SK-N-SH (cell line): ENCODE data around the gene ESCO1. TPM values are rescaled to one million over a fixed set of nuclear protein-coding genes. Genes with fewer than 3 reads are reported as not detected.

Experiments used
- CTCF ChIA-PET: fragments of 300-600, 350-600 bp; formaldehyde crosslinking; extraction: SDS; loops from one replicate; lab custom pipeline; 2021; lab: Yijun Ruan, JAX
- POLR2A ChIA-PET: fragments of 350-600 bp; sonication (Branson Sonifier 250); formaldehyde crosslinking; extraction: SDS; loops from one replicate; lab custom pipeline; 2020; ENCODE audit warnings: antibody characterized with exemption, inconsistent platforms; lab: Yijun Ruan, JAX
- DNase-seq: peaks from one replicate; pipeline ENCODE4 v3.0.0; 2012
- H2AFZ ChIP-seq: fragments of 200-600 bp; sonication (generic); 2 replicates; pipeline ENCODE4 v1.8.1; 2016; ENCODE audit warnings: antibody characterized with exemption, mild to moderate bottlenecking, low read depth
- H3F3A ChIP-seq: fragments of 200-600 bp; sonication (generic); replicated peaks from 2 replicates; pipeline ENCODE3; 2016; ENCODE audit warnings: antibody characterized with exemption, mild to moderate bottlenecking; ENCODE audit not compliant: insufficient read depth
- H3K27ac ChIP-seq, 2 experiments: fragments of 200-500 bp in 1 of 2; fragments of 200-600 bp in 1 of 2; sonication (Bioruptor generic) in 1 of 2; sonication (generic), shearing (Covaris generic) in 1 of 2; 2 replicates each; pipeline versions ENCODE4 v1.5.1 to v1.6.1; 2014 to 2016; ENCODE audit warnings: low read depth in 2 of 2, inconsistent platforms in 1 of 2, low read length in 1 of 2, mild to moderate bottlenecking in 1 of 2, mixed read lengths in 1 of 2
- H3K27me3 ChIP-seq: fragments of 200-600 bp; sonication (generic), shearing (Covaris generic); 2 replicates; pipeline ENCODE4 v1.6.1; 2016; ENCODE audit warnings: mixed run types; ENCODE audit not compliant: insufficient read depth
- H3K36me3 ChIP-seq, 2 experiments: fragments of 200-500 bp in 1 of 2; fragments of 200-600 bp in 1 of 2; sonication (Bioruptor generic) in 1 of 2; sonication (generic) in 1 of 2; replicated peaks in 1 of 2; 2 replicates each; pipeline versions ENCODE3 to v1.5.1; 2014 to 2016; ENCODE audit warnings: low read length in 1 of 2, mild to moderate bottlenecking in 1 of 2; ENCODE audit not compliant: insufficient read depth in 2 of 2, control insufficient read depth in 1 of 2
- H3K4me1 ChIP-seq, 2 experiments: fragments of 200-500 bp in 1 of 2; fragments of 200-600 bp in 1 of 2; sonication (Bioruptor generic) in 1 of 2; sonication (generic), shearing (Covaris generic) in 1 of 2; 2 replicates each; pipeline versions ENCODE4 v1.5.1 to v1.6.1; 2014 to 2016; ENCODE audit warnings: low read depth in 1 of 2, low read length in 1 of 2, mixed run types in 1 of 2; ENCODE audit not compliant: insufficient read depth in 2 of 2, control insufficient read depth in 1 of 2
- H3K4me2 ChIP-seq: fragments of 200-600 bp; sonication (generic), shearing (Covaris generic); 2 replicates; pipeline ENCODE4 v1.6.1; 2017; ENCODE audit warnings: mixed run types
- H3K4me3 ChIP-seq, 2 experiments: fragments of 200-500 bp in 1 of 2; fragments of 200-600 bp in 1 of 2; sonication (Bioruptor generic) in 1 of 2; sonication (generic), shearing (Covaris generic) in 1 of 2; 2 replicates each; pipeline versions ENCODE4 v1.5.1 to v1.8.1; 2014 to 2016; ENCODE audit warnings: low read depth in 2 of 2, inconsistent platforms in 1 of 2, low read length in 1 of 2, mild to moderate bottlenecking in 1 of 2, mixed read lengths in 1 of 2, moderate library complexity in 1 of 2
- H3K79me2 ChIP-seq: fragments of 200-600 bp; sonication (generic); 2 replicates; pipeline ENCODE4 v1.8.1; 2017; ENCODE audit warnings: mild to moderate bottlenecking; ENCODE audit not compliant: insufficient read depth
- H3K9ac ChIP-seq: fragments of 200-600 bp; sonication (generic); 2 replicates; pipeline ENCODE4 v1.6.1; 2017; ENCODE audit warnings: mixed run types
- H3K9me2 ChIP-seq: fragments of 200-600 bp; sonication (generic); 2 replicates; pipeline ENCODE4 v1.6.1; 2017; ENCODE audit warnings: mixed run types
- H3K9me3 ChIP-seq: fragments of 200-600 bp; sonication (generic); 2 replicates; pipeline ENCODE4 v1.6.1; 2017; ENCODE audit warnings: mixed run types, mild to moderate bottlenecking, moderate library complexity
- H4K20me1 ChIP-seq: fragments of 200-600 bp; sonication (generic); 2 replicates; pipeline ENCODE4 v1.6.1; 2017; ENCODE audit warnings: mild to moderate bottlenecking, mixed run types; ENCODE audit not compliant: insufficient read depth
- CTCF ChIP-seq: fragments of 200-600 bp; sonication (generic); IDR thresholded peaks from 2 replicates; pipeline ENCODE4 v1.6.1; 2017; ENCODE audit warnings: antibody characterized with exemption, mild to moderate bottlenecking, moderate library complexity
- FOSL2 ChIP-seq: IDR thresholded peaks from 2 replicates; pipeline ENCODE4 v1.4.0; 2012; ENCODE audit warnings: low read depth, mild to moderate bottlenecking, moderate library complexity, borderline replicate concordance
- FOXM1 ChIP-seq: IDR thresholded peaks from 2 replicates; pipeline ENCODE4 v1.4.0; 2012; ENCODE audit warnings: low read depth, mild to moderate bottlenecking
- IRF3 ChIP-seq: fragments of 150-350 bp; IDR thresholded peaks from 2 replicates; pipeline ENCODE4 v1.6.1; 2016; ENCODE audit warnings: mild to moderate bottlenecking, low read depth, low read length
- JUND ChIP-seq: IDR thresholded peaks from 2 replicates; pipeline ENCODE4 v1.4.0; 2012
- NFIC ChIP-seq: IDR thresholded peaks from 2 replicates; pipeline ENCODE4 v1.4.0; 2012; ENCODE audit warnings: borderline replicate concordance
- RAD21 ChIP-seq: IDR thresholded peaks from 2 replicates; pipeline ENCODE4 v1.6.1; 2012; ENCODE audit warnings: mild to moderate bottlenecking, low read length
- USF1 ChIP-seq: IDR thresholded peaks from 2 replicates; pipeline ENCODE4 v1.4.0; 2012; ENCODE audit warnings: low read depth, borderline replicate concordance
- ZBTB33 ChIP-seq: IDR thresholded peaks from 2 replicates; pipeline ENCODE4 v1.4.0; 2012; ENCODE audit warnings: low read depth, borderline replicate concordance
- WGBS: methylation state at CpG from one replicate; pipeline ENCODE4 v1.1.6; 2017; ENCODE audit warnings: low lambda C conversion rate; 5-methylcytosine and 5-hydroxymethylcytosine counted together
- polyA plus RNA-seq, 3 experiments: library from polyadenylated mRNA; depleted of rRNA; stranded (reverse); fragments of >200 nt; gene quantifications; 2 replicates each; pipeline ENCODE4 v1.2.3, GENCODE V29; 2012
- TF ChIP-seq, protein P1 (sequence below): IDR thresholded peaks from 2 replicates; pipeline ENCODE4 v1.6.1; 2012; ENCODE audit warnings: mild to moderate bottlenecking, low read depth, low read length, moderate library complexity

The ESCO1 gene
- polyA plus RNA-seq, 1 of the 3 experiments (the other 2 are of a cell fraction), result 2.2 TPM

- H3K4me2 ChIP-seq, result no peak overlapping the region
- no peak overlapping the region for H3K9ac ChIP-seq
- H3K36me3 ChIP-seq, result no peaks in the 10 kb centered on the region
- no peaks in the 10 kb centered on the region for H3K9me3 ChIP-seq
- no peaks in the 10 kb centered on the region for H3K79me2 ChIP-seq
- 62% methylated on average over 7 of the region's 7 CpGs for WGBS
- H3K4me3 ChIP-seq, result no peak overlapping the region
- H3K27ac ChIP-seq, result no peak overlapping the region
- H3K4me1 ChIP-seq, result peaks cover 2 to 9% of the 10 kb centered on the region in 2 experiments; a peak in 2 of 4 replicates
- no peaks in the 10 kb centered on the region for H3K27me3 ChIP-seq
- CTCF ChIA-PET, result interaction anchor here (1.2 kb wide), 1 partner anchor 116 kb away, joined by 4 read pairs; the partner anchor contains the start of gene ESCO1
- POLR2A ChIA-PET, result no interaction called here
- H3K9me2 ChIP-seq, result no peaks in the 10 kb centered on the region
- TF ChIP-seq NFIC (no peak), FOXM1 (no peak), RAD21 (no peak), USF1 (no peak)
- DNase-seq, result no peak
- peak overlapping the region; percentile 27; the same call in 1 of the 2 replicates for H2AFZ ChIP-seq
- no peaks in the 10 kb centered on the region for H3F3A ChIP-seq
- H4K20me1 ChIP-seq, result no peaks in the 10 kb centered on the region
Measured at GRCh38 chr18:21484851-21485636, 115.5 kb downstream of the ESCO1 start.

DNA sequence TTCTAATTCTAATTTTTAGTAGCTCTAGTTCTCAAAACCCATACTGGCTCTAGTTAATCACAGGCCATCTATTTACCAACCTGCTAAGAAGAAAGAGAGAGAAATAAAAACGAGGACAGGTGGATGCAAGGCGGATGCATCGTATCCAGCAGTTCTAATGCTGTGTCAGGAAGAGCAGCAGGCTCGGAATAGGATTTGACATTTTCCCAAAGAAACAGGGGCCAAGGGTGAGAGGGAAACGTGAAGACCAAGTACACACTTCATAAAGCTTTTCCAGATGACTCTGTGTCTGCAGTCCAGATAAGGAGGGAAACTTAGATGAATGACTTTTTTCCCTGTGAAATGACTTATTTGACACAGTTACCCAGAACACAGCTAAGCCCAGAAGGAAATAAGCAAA is 117.5 kb downstream of the ESCO1 start:
- CTCF ChIA-PET, result interaction anchor here (1.0 kb wide), 1 partner anchor 288 kb away, joined by 3 read pairs; no protein-coding TSS in a partner anchor
- TF ChIP-seq FOSL2, result no peak
- TF ChIP-seq NFIC, result no peak
- TF ChIP-seq CTCF, result no peak
- TF ChIP-seq, protein P1, sequence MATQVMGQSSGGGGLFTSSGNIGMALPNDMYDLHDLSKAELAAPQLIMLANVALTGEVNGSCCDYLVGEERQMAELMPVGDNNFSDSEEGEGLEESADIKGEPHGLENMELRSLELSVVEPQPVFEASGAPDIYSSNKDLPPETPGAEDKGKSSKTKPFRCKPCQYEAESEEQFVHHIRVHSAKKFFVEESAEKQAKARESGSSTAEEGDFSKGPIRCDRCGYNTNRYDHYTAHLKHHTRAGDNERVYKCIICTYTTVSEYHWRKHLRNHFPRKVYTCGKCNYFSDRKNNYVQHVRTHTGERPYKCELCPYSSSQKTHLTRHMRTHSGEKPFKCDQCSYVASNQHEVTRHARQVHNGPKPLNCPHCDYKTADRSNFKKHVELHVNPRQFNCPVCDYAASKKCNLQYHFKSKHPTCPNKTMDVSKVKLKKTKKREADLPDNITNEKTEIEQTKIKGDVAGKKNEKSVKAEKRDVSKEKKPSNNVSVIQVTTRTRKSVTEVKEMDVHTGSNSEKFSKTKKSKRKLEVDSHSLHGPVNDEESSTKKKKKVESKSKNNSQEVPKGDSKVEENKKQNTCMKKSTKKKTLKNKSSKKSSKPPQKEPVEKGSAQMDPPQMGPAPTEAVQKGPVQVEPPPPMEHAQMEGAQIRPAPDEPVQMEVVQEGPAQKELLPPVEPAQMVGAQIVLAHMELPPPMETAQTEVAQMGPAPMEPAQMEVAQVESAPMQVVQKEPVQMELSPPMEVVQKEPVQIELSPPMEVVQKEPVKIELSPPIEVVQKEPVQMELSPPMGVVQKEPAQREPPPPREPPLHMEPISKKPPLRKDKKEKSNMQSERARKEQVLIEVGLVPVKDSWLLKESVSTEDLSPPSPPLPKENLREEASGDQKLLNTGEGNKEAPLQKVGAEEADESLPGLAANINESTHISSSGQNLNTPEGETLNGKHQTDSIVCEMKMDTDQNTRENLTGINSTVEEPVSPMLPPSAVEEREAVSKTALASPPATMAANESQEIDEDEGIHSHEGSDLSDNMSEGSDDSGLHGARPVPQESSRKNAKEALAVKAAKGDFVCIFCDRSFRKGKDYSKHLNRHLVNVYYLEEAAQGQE, result no peak
- no peak for TF ChIP-seq RAD21
- TF ChIP-seq ZBTB33, result no peak
- no peak for TF ChIP-seq IRF3
- no peak for TF ChIP-seq JUND

More for the DNA sequence above, 117.5 kb downstream of the ESCO1 start:
- Histone ChIP-seq H3K4me2 (no peak overlapping the region), H3K9me2 (no peaks in the 10 kb centered on the region), H4K20me1 (no peaks in the 10 kb centered on the region), H3K9ac (no peak overlapping the region), H3K36me3 (no peaks in the 10 kb centered on the region), H3K79me2 (no peaks in the 10 kb centered on the region), H3K27ac (no peak overlapping the region), H3K4me1 (peaks cover 0 to 9% of the 10 kb centered on the region in 2 experiments; a peak in 1 of 4 replicates), H2AFZ (no peak overlapping the region), H3K4me3 (no peak overlapping the region), H3F3A (no peaks in the 10 kb centered on the region), H3K27me3 (no peaks in the 10 kb centered on the region), H3K9me3 (no peaks in the 10 kb centered on the region)
- no peak for DNase-seq
- 64% methylated on average over 5 of the region's 5 CpGs for WGBS
- POLR2A ChIA-PET, result no interaction called here
